Measurements from ENCODE around the gene ELP1.

Gene ELP1

GRCh38 chr9:108919517-108919916, 14.4 kb downstream of the ELP1 start:
- no peak for TF ChIP-seq CREB1 (IDR thresholded peaks at IDR 0.05; ENCODE audit: low read depth)
- no peak for TF ChIP-seq EGR1 (IDR thresholded peaks at IDR 0.05)
- no peak for TF ChIP-seq TAF1 (IDR thresholded peaks at IDR 0.05; ENCODE audit: low read depth)
- no peak for TF ChIP-seq NFIC (IDR thresholded peaks at IDR 0.05)
- TF ChIP-seq MAX (IDR thresholded peaks at IDR 0.05): no peak
- TF ChIP-seq YY1 (IDR thresholded peaks at IDR 0.05; ENCODE audit: low read depth): no peak

DNA sequence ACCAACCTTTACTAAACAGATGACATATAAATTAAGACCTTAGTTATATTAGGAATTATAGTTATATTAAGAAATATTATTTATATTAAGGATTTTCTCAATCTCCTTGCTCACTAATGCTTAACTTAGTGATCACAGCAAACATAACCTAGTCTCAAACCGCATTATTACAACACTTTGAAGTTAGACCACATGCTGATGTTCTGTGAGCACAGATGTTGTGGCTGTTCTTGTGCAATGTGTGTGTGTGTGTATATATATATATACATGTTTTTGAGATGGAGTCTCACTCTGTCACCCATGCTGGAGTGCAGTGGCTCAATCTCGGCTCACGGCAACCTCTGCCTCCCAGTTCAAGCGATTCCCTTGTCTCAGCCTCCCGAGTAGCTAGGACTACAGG, 20.5 kb downstream of the ELP1 start:
- TF ChIP-seq FOXM1 (IDR thresholded peaks at IDR 0.05; ENCODE audit: borderline replicate concordance, low read depth) (no peak), YY1 (IDR thresholded peaks at IDR 0.05; ENCODE audit: low read depth) (no peak), TEAD4 (IDR thresholded peaks at IDR 0.05) (no peak), RAD21 (IDR thresholded peaks at IDR 0.05; ENCODE audit: low read depth) (no peak), ZBTB7A (IDR thresholded peaks at IDR 0.05; ENCODE audit: low read depth) (no peak), USF1 (IDR thresholded peaks at IDR 0.05) (no peak), NFIC (IDR thresholded peaks at IDR 0.05) (no peak), EGR1 (IDR thresholded peaks at IDR 0.05) (no peak), MAX (IDR thresholded peaks at IDR 0.05) (no peak), CEBPB (IDR thresholded peaks at IDR 0.05) (no peak), CREB1 (IDR thresholded peaks at IDR 0.05; ENCODE audit: low read depth) (no peak), EP300 (IDR thresholded peaks at IDR 0.05; ENCODE audit: borderline replicate concordance) (no peak), TAF1 (IDR thresholded peaks at IDR 0.05; ENCODE audit: low read depth) (no peak), TCF12 (IDR thresholded peaks at IDR 0.05; ENCODE audit: low read depth) (no peak)
- TF ChIP-seq, protein P1, sequence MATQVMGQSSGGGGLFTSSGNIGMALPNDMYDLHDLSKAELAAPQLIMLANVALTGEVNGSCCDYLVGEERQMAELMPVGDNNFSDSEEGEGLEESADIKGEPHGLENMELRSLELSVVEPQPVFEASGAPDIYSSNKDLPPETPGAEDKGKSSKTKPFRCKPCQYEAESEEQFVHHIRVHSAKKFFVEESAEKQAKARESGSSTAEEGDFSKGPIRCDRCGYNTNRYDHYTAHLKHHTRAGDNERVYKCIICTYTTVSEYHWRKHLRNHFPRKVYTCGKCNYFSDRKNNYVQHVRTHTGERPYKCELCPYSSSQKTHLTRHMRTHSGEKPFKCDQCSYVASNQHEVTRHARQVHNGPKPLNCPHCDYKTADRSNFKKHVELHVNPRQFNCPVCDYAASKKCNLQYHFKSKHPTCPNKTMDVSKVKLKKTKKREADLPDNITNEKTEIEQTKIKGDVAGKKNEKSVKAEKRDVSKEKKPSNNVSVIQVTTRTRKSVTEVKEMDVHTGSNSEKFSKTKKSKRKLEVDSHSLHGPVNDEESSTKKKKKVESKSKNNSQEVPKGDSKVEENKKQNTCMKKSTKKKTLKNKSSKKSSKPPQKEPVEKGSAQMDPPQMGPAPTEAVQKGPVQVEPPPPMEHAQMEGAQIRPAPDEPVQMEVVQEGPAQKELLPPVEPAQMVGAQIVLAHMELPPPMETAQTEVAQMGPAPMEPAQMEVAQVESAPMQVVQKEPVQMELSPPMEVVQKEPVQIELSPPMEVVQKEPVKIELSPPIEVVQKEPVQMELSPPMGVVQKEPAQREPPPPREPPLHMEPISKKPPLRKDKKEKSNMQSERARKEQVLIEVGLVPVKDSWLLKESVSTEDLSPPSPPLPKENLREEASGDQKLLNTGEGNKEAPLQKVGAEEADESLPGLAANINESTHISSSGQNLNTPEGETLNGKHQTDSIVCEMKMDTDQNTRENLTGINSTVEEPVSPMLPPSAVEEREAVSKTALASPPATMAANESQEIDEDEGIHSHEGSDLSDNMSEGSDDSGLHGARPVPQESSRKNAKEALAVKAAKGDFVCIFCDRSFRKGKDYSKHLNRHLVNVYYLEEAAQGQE (IDR thresholded peaks at IDR 0.05; ENCODE audit: low read depth): no peak

GRCh38 chr9:108911820-108912219, 22.1 kb downstream of the ELP1 start:
- TF ChIP-seq TCF12 (IDR thresholded peaks at IDR 0.05; ENCODE audit: low read depth) (no peak), TEAD4 (IDR thresholded peaks at IDR 0.05) (no peak), NFIC (IDR thresholded peaks at IDR 0.05) (no peak), YY1 (IDR thresholded peaks at IDR 0.05; ENCODE audit: low read depth) (no peak), RAD21 (IDR thresholded peaks at IDR 0.05; ENCODE audit: low read depth) (no peak), TAF1 (IDR thresholded peaks at IDR 0.05; ENCODE audit: low read depth) (no peak), ZBTB7A (IDR thresholded peaks at IDR 0.05; ENCODE audit: low read depth) (no peak), EP300 (IDR thresholded peaks at IDR 0.05; ENCODE audit: borderline replicate concordance) (no peak), CREB1 (IDR thresholded peaks at IDR 0.05; ENCODE audit: low read depth) (no peak), USF1 (IDR thresholded peaks at IDR 0.05) (no peak), MAX (IDR thresholded peaks at IDR 0.05) (no peak), CEBPB (IDR thresholded peaks at IDR 0.05) (no peak), FOXM1 (IDR thresholded peaks at IDR 0.05; ENCODE audit: borderline replicate concordance, low read depth) (no peak), EGR1 (IDR thresholded peaks at IDR 0.05) (no peak)
- TF ChIP-seq, protein P1 (IDR thresholded peaks at IDR 0.05; ENCODE audit: low read depth): no peak

DNA sequence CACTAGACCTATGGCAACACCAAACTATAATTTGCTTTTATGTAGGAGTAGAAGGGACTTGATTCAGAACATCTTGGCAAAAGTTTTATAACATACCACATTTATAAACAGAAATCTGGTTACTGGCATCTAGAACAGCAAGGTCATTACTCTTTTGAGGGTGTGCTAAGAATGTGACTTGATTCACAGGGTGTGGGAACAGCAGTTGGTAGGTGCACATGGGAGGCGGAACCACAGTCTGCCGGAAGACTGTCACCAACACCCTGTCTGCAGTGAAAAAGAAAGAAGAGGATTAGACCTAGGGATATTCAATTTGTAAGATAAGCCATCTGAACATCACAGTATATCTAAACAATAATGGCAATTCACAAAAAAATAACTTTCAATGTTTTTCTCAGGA, 23.0 kb downstream of the ELP1 start:
- no peak for TF ChIP-seq YY1 (IDR thresholded peaks at IDR 0.05; ENCODE audit: low read depth)
- TF ChIP-seq ZBTB7A (IDR thresholded peaks at IDR 0.05; ENCODE audit: low read depth): no peak
- no peak for TF ChIP-seq TCF12 (IDR thresholded peaks at IDR 0.05; ENCODE audit: low read depth)
- no peak for TF ChIP-seq MAX (IDR thresholded peaks at IDR 0.05)
- TF ChIP-seq, protein P1 (IDR thresholded peaks at IDR 0.05; ENCODE audit: low read depth): no peak
- TF ChIP-seq RAD21 (IDR thresholded peaks at IDR 0.05; ENCODE audit: low read depth): no peak
- TF ChIP-seq NFIC (IDR thresholded peaks at IDR 0.05): no peak
- no peak for TF ChIP-seq FOXM1 (IDR thresholded peaks at IDR 0.05; ENCODE audit: borderline replicate concordance, low read depth)
- TF ChIP-seq CREB1 (IDR thresholded peaks at IDR 0.05; ENCODE audit: low read depth): no peak
- TF ChIP-seq EP300 (IDR thresholded peaks at IDR 0.05; ENCODE audit: borderline replicate concordance): no peak
- TF ChIP-seq USF1 (IDR thresholded peaks at IDR 0.05): no peak
- TF ChIP-seq TEAD4 (IDR thresholded peaks at IDR 0.05): no peak
